ENCODE data around the gene SLX9. TPM values are rescaled to one million over a fixed set of nuclear protein-coding genes. Genes with fewer than 3 reads are reported as not detected.

The SLX9 gene
- total RNA-seq, 1 experiment from 2014 or later, result 74.3 TPM

DNA sequence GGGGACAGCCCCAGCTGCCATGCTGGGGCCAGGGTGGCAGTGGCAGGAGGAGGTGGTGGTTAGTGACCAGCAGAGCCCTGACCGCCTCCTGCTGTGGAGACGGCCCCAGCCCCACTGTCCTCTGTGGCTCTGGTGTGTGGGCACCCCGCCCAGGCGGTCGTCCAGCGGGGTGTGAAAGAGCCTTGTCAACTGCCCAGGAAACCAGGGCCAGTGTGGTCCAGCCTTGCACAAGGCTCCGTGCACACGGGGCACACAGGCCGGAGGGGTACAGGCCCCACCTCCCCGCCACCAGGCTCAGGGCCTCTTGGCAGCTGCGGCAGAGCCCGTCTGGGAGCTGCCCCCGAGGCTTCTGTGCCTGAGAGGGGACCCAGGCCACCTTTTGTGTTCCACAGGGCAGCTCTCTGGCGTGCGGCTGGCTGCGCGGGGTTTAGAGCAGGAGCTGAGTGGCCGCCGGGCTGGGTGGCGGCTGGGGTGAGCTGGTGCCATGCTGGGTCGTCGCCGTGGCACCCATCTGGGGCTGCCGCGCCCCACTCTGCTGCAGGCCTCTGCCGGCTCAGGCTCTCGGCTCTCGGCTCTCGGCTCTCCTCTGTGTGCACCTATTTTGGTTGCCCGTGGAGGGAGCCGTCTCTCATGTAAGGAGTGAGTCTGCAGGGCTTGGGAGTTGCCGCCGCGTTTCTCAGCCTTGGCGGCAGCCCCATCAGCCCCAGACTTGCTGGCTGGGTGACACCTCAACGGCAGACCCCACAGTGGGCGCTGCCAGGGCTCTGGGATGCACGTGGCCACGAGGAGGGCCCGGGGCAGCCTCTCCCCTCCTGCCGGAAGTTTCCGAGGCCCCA lies 36.1 kb downstream of the SLX9 start:
- Histone ChIP-seq H3K56ac (ENCODE audit: insufficient read length, low read depth, low read length) (no peak overlapping the region), H3K27me3 (ENCODE audit: insufficient read depth, low read length) (no peaks in the 10 kb centered on the region), H4K91ac (ENCODE audit: insufficient read length, low read depth, low read length) (no peak overlapping the region), H2AFZ (ENCODE audit: low read length) (no peak overlapping the region), H3K4me1 (ENCODE audit: insufficient read depth, low read length) (no peaks in the 10 kb centered on the region), H3K23ac (ENCODE audit: insufficient read length, low read depth, low read length) (no peak overlapping the region), H2BK15ac (ENCODE audit: low read depth, low read length) (no peak overlapping the region), H3K18ac (ENCODE audit: insufficient read length, low read depth, low read length) (no peak overlapping the region), H3K79me1 (ENCODE audit: insufficient read depth, low read depth, low read length, poor library complexity, severe bottlenecking) (no peaks in the 10 kb centered on the region), H3T11ph (ENCODE audit: low read length) (no peak overlapping the region), H4K5ac (ENCODE audit: insufficient read length, low read depth, low read length) (no peak overlapping the region), H4K20me1 (ENCODE audit: control insufficient read depth, insufficient read depth, insufficient read length) (peaks cover 2% of the 10 kb centered on the region), H2BK12ac (ENCODE audit: insufficient read length, low read depth, low read length) (no peak overlapping the region), H3K4me2 (ENCODE audit: insufficient read depth, insufficient read length, low read length) (no peak overlapping the region), H3K9me3 (ENCODE audit: control insufficient read depth, low read depth, low read length) (no peaks in the 10 kb centered on the region), H4K8ac (replicated peaks; ENCODE audit: insufficient read length, low read depth, low read length) (no peak overlapping the region), H2BK20ac (ENCODE audit: low read depth, low read length, poor library complexity, severe bottlenecking) (no peak overlapping the region), H3K79me2 (ENCODE audit: insufficient read depth, low read length) (no peaks in the 10 kb centered on the region), H2BK5ac (ENCODE audit: insufficient read length, low read length) (no peak overlapping the region), H2AK5ac (ENCODE audit: insufficient read length, low read length) (no peak overlapping the region), H2BK120ac (ENCODE audit: low read depth, low read length, poor library complexity, severe bottlenecking) (no peak overlapping the region), H3K27ac (ENCODE audit: insufficient read length, low read depth, low read length) (no peak overlapping the region), H3K9ac (ENCODE audit: extremely low read depth, insufficient read length, low read length) (no peak overlapping the region), H3K4ac (ENCODE audit: low read depth, low read length) (no peak overlapping the region), H3K23me2 (ENCODE audit: insufficient read length, low read depth, low read length, poor library complexity, severe bottlenecking) (peaks cover 3% of the 10 kb centered on the region), H3K14ac (ENCODE audit: insufficient read depth, low read length) (no peak overlapping the region; the same call in 1 of the 2 replicates)
- TF ChIP-seq, protein P1, sequence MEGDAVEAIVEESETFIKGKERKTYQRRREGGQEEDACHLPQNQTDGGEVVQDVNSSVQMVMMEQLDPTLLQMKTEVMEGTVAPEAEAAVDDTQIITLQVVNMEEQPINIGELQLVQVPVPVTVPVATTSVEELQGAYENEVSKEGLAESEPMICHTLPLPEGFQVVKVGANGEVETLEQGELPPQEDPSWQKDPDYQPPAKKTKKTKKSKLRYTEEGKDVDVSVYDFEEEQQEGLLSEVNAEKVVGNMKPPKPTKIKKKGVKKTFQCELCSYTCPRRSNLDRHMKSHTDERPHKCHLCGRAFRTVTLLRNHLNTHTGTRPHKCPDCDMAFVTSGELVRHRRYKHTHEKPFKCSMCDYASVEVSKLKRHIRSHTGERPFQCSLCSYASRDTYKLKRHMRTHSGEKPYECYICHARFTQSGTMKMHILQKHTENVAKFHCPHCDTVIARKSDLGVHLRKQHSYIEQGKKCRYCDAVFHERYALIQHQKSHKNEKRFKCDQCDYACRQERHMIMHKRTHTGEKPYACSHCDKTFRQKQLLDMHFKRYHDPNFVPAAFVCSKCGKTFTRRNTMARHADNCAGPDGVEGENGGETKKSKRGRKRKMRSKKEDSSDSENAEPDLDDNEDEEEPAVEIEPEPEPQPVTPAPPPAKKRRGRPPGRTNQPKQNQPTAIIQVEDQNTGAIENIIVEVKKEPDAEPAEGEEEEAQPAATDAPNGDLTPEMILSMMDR (conservative IDR thresholded peaks at IDR 0.05), result no peak
- Mint-ChIP-seq H3K4me3 (no peak overlapping the region), H3K27ac (no peak overlapping the region), H3K4me1 (peaks cover 7 to 8% of the 10 kb centered on the region in 2 experiments), H3K9me3 (no peaks in the 10 kb centered on the region), H3K27me3 (ENCODE audit: low read depth) (no peaks in the 10 kb centered on the region), H3K36me3 (ENCODE audit: insufficient read depth in 1 of 3, low read depth in 3 of 3) (peaks cover 6 to 33% (median 17%) of the 10 kb centered on the region in 3 experiments)
- DNase-seq, result no peak
- no CpG with 5 or more reads among the region's 42 CpGs for WGBS (ENCODE audit: extremely low coverage, insufficient read length, low lambda C conversion rate)
